Keratinocyte (primary cell): Measurements from ENCODE around the gene CYB561. TPM values are rescaled to one million over a fixed set of nuclear protein-coding genes. Genes with fewer than 3 reads are reported as not detected.

Experiments used
- DNase-seq: peaks from one replicate; pipeline ENCODE4 v3.0.0-alpha.2; 2011; ENCODE audit warnings: low read depth, missing footprints, low spot score
- FAIRE-seq: peaks from 2 replicates; lab custom pipeline; 2011; peaks lifted over from hg19 to GRCh38; lab: Jason Lieb, UNC
- H2AFZ ChIP-seq: 2 replicates; pipeline ENCODE4 v1.6.0; 2012; ENCODE audit warnings: low read length, control low read depth, inconsistent platforms; ENCODE audit not compliant: control insufficient read depth
- H3K27ac ChIP-seq: 2 replicates; pipeline ENCODE4 v1.5.1; 2011; ENCODE audit warnings: low read length; ENCODE audit not compliant: control insufficient read depth, insufficient read depth
- H3K27me3 ChIP-seq: 3 replicates; pipeline ENCODE4 v1.6.0; 2011; ENCODE audit warnings: low read length; ENCODE audit not compliant: control insufficient read depth, insufficient read depth; ENCODE audit errors: extremely low read depth
- H3K36me3 ChIP-seq, 2 experiments: 2 replicates in 1 of 2; 3 replicates in 1 of 2; pipeline ENCODE4 v1.5.1; 2011; ENCODE audit warnings: low read length in 2 of 2, mild to moderate bottlenecking in 1 of 2; ENCODE audit not compliant: control insufficient read depth in 2 of 2, insufficient read depth in 2 of 2; ENCODE audit errors: extremely low read depth in 1 of 2
- H3K4me1 ChIP-seq: 3 replicates; pipeline ENCODE4 v1.5.1; 2011; ENCODE audit warnings: low read length; ENCODE audit not compliant: control insufficient read depth, insufficient read depth; ENCODE audit errors: extremely low read depth
- H3K4me2 ChIP-seq: 3 replicates; pipeline ENCODE4 v1.6.0; 2011; ENCODE audit warnings: low read depth, low read length; ENCODE audit not compliant: control insufficient read depth, insufficient read depth; ENCODE audit errors: extremely low read depth
- H3K4me3 ChIP-seq, 3 experiments: fragments of 200-600 bp in 1 of 3; sonication (generic) in 1 of 3; 2 replicates in 2 of 3; 3 replicates in 1 of 3; pipeline ENCODE4 v1.5.1; 2011 to 2016; ENCODE audit warnings: low read length in 3 of 3, mild to moderate bottlenecking in 3 of 3, control low read depth in 2 of 3, inconsistent platforms in 1 of 3, low read depth in 1 of 3, mixed read lengths in 1 of 3, mixed run types in 1 of 3, moderate library complexity in 1 of 3; ENCODE audit not compliant: control insufficient read depth in 2 of 3, insufficient read depth in 2 of 3; ENCODE audit errors: extremely low read depth in 1 of 3
- H3K79me2 ChIP-seq: 2 replicates; pipeline ENCODE4 v1.6.0; 2012; ENCODE audit warnings: low read length; ENCODE audit not compliant: control insufficient read depth, insufficient read depth
- H3K9ac ChIP-seq: 3 replicates; pipeline ENCODE4 v1.6.0; 2011; ENCODE audit warnings: low read length; ENCODE audit not compliant: control insufficient read depth, insufficient read depth; ENCODE audit errors: extremely low read depth
- H3K9me1 ChIP-seq: 3 replicates; pipeline ENCODE4 v1.6.0; 2011; ENCODE audit warnings: low read length; ENCODE audit not compliant: control insufficient read depth, insufficient read depth; ENCODE audit errors: extremely low read depth
- H3K9me3 ChIP-seq: 2 replicates; pipeline ENCODE4 v1.5.1; 2012; ENCODE audit warnings: low read depth, low read length; ENCODE audit not compliant: control insufficient read depth
- H4K20me1 ChIP-seq: 3 replicates; pipeline ENCODE4 v1.6.0; 2011; ENCODE audit warnings: low read length; ENCODE audit not compliant: control insufficient read depth, insufficient read depth; ENCODE audit errors: extremely low read depth
- CTCF ChIP-seq, 3 experiments: IDR thresholded peaks in 1 of 3; conservative IDR thresholded peaks in 1 of 3; optimal IDR thresholded peaks in 1 of 3; 2 replicates in 2 of 3; 3 replicates in 1 of 3; pipeline versions ENCODE3 to v1.5.1; 2011; ENCODE audit warnings: low read length in 3 of 3, mild to moderate bottlenecking in 3 of 3, moderate library complexity in 2 of 3, control low read depth in 1 of 3, inconsistent platforms in 1 of 3; ENCODE audit not compliant: insufficient read depth in 2 of 3; ENCODE audit errors: extremely low read depth in 1 of 3
- EZH2 ChIP-seq: IDR thresholded peaks from one replicate; pipeline ENCODE4 v1.6.1; 2012; ENCODE audit warnings: inconsistent platforms, mild to moderate bottlenecking, low read length, moderate library complexity
- dilution Hi-C: fragments of 300-500 bp; cut with MboI; formaldehyde crosslinking; loops from one replicate; pipeline ENCODE4 v1.7.0; 2020; ENCODE audit warnings: low sequenced_read_pairs; ENCODE audit not compliant: extremely low pct_ligation_motif_present
- polyA plus RNA-seq, 5 experiments: library from polyadenylated mRNA; depleted of rRNA in 3 of 5; stranded (reverse) in 3 of 5; stranded (forward) in 1 of 5; unstranded in 1 of 5; fragments of >200 nt; gene quantifications; 1 replicate in 1 of 5; 2 replicates in 3 of 5; 3 replicates in 1 of 5; pipeline versions ENCODE4 v1.2.1 to v1.2.3, GENCODE V29; 2011 to 2012; ENCODE audit warnings: missing spikeins in 2 of 5, low read depth in 1 of 5, low replicate concordance in 1 of 5

CYB561 gene
- polyA plus RNA-seq, 1 donor (not counting 4 experiments of a cell fraction or from before 2014, with no cell fraction given) = 14.4 TPM

GRCh38 chr17:63486317-63487013, 40.4 kb upstream of the CYB561 start:
- peaks cover 3% of the 10 kb centered on the region for H3K4me1 ChIP-seq
- dilution Hi-C loops = no loop called here
- H3K27ac ChIP-seq = no peak overlapping the region
- H4K20me1 ChIP-seq = no peaks in the 10 kb centered on the region
- H3K36me3 ChIP-seq = no peaks in the 10 kb centered on the region
- TF ChIP-seq CTCF (optimal IDR thresholded peaks at IDR 0.05 in 1 of 3, IDR thresholded peaks at IDR 0.05 in 1 of 3, conservative IDR thresholded peaks at IDR 0.05 in 1 of 3; ENCODE audit: extremely low read depth in 1 of 3, insufficient read depth in 2 of 3, low read length in 3 of 3) (no peak), EZH2 (no peak)
- DNase-seq = no peak
- no peaks in the 10 kb centered on the region for H3K9me1 ChIP-seq
- no peak overlapping the region for H3K4me3 ChIP-seq
- no peak for FAIRE-seq
- no peak overlapping the region for H2AFZ ChIP-seq
- no peaks in the 10 kb centered on the region for H3K9me3 ChIP-seq
- no peak overlapping the region for H3K9ac ChIP-seq
- H3K27me3 ChIP-seq = peaks cover 15% of the 10 kb centered on the region
- no peak overlapping the region for H3K4me2 ChIP-seq
- no peaks in the 10 kb centered on the region for H3K79me2 ChIP-seq

GRCh38 chr17:63483655-63484575, 37.8 kb upstream of the CYB561 start:
- Histone ChIP-seq H2AFZ (no peak overlapping the region), H3K27ac (no peak overlapping the region), H3K79me2 (no peaks in the 10 kb centered on the region), H4K20me1 (no peaks in the 10 kb centered on the region), H3K9me3 (no peaks in the 10 kb centered on the region), H3K36me3 (no peaks in the 10 kb centered on the region), H3K9me1 (no peaks in the 10 kb centered on the region), H3K9ac (no peak overlapping the region), H3K27me3 (peaks cover 5% of the 10 kb centered on the region), H3K4me2 (no peak overlapping the region), H3K4me3 (no peak overlapping the region), H3K4me1 (peaks cover 6% of the 10 kb centered on the region)
- dilution Hi-C loops = no loop called here
- TF ChIP-seq CTCF (optimal IDR thresholded peaks at IDR 0.05 in 1 of 3, IDR thresholded peaks at IDR 0.05 in 1 of 3, conservative IDR thresholded peaks at IDR 0.05 in 1 of 3; ENCODE audit: extremely low read depth in 1 of 3, insufficient read depth in 2 of 3, low read length in 3 of 3) (no peak), EZH2 (no peak)
- FAIRE-seq (no peak), DNase-seq (no peak)
